Gastroesophageal sphincter (tissue), 4 donors: ENCODE results near the gene KMT2C. TPM values are rescaled to one million over a fixed set of nuclear protein-coding genes. Genes with fewer than 3 reads are reported as not detected.

ENCODE experiments used
- ATAC-seq: fragments of 150-250 bp; one replicate; pipeline ENCODE4 v1.9.1; 2016; ENCODE audit warnings: mild to moderate bottlenecking, moderate library complexity
- H3K27ac ChIP-seq, 4 donors: fragments of 200-600 bp; sonication (generic) in 3 of 4; 1 replicate in 3 of 4; 2 replicates in 1 of 4; pipeline ENCODE4 v1.5.1; 2016 to 2019
- H3K27me3 ChIP-seq: fragments of 200-600 bp; sonication (generic); one replicate; pipeline ENCODE4 v1.5.1; 2019
- H3K36me3 ChIP-seq, 2 donors: fragments of 200-600 bp; sonication (generic); one replicate each; pipeline ENCODE4 v1.5.1; 2019; ENCODE audit warnings: control low read depth in 1 of 2
- H3K4me1 ChIP-seq, 3 donors: fragments of 200-600 bp; sonication (generic); 1 replicate in 2 of 3; 2 replicates in 1 of 3; pipeline ENCODE4 v1.5.1; 2016 to 2019; ENCODE audit warnings: control low read depth in 2 of 3
- H3K4me3 ChIP-seq, 2 donors: fragments of 200-600 bp; sonication (generic); one replicate each; pipeline ENCODE4 v1.5.1; 2019; ENCODE audit warnings: mild to moderate bottlenecking in 1 of 2, moderate library complexity in 1 of 2
- H3K9me3 ChIP-seq, 3 donors: fragments of 200-600 bp; sonication (generic); one replicate each; pipeline ENCODE4 v1.5.1; 2017 to 2019; ENCODE audit warnings: control low read depth in 2 of 3
- EP300 ChIP-seq: sonication (generic); formaldehyde crosslinking; IDR thresholded peaks from one replicate; pipeline ENCODE4 v1.6.1; 2017; ENCODE audit warnings: antibody characterized with exemption, mild to moderate bottlenecking
- POLR2A ChIP-seq, 2 donors: fragments of 450-650 bp; IDR thresholded peaks; one replicate each; pipeline ENCODE4 v1.6.1; 2017; ENCODE audit warnings: antibody characterized with exemption in 2 of 2, mild to moderate bottlenecking in 2 of 2, moderate library complexity in 1 of 2
- POLR2AphosphoS5 ChIP-seq: sonication (generic); formaldehyde crosslinking; IDR thresholded peaks from one replicate; pipeline ENCODE4 v1.6.1; 2017; ENCODE audit warnings: antibody characterized with exemption
- WGBS, 2 donors: methylation state at CpG; one replicate each; pipeline ENCODE4 v1.1.5; 2018; ENCODE audit warnings: low coverage in 1 of 2; 5-methylcytosine and 5-hydroxymethylcytosine counted together
- total RNA-seq, 4 donors: library from RNA; depleted of rRNA; stranded (reverse); fragments of >200 nt; gene quantifications; one replicate each; pipeline ENCODE4 v1.1.0, GENCODE V29; 2016
- TF ChIP-seq, protein P1 (sequence below), 4 experiments: fragments of 200-600 bp in 2 of 4; fragments of 450-650 bp in 2 of 4; sonication (generic) in 1 of 4; IDR thresholded peaks; one replicate each; pipeline ENCODE4 v1.5.1; 2017 to 2019; ENCODE audit warnings: antibody characterized with exemption in 4 of 4, mild to moderate bottlenecking in 2 of 4, moderate library complexity in 2 of 4

Gene KMT2C
- total RNA-seq: 10 to 100 TPM; 63.0 to 84.8 (median 75.5) TPM

GRCh38 chr7:152435384-152436110 lies at the start of gene KMT2C:
Gene KMT2C, minus strand, starts transcription at chr7:152436003. Its CDS starts 217 bp downstream, at chr7:152435786.
- Histone ChIP-seq H3K9me3 (no peaks in the 10 kb centered on the region), H3K27me3 (no peaks in the 10 kb centered on the region), H3K4me3 (peak within 1 kb of the TSS; percentile 93 to 98), H3K36me3 (no peaks in the 10 kb centered on the region), H3K4me1 (peaks cover 0 to 40% (median 7%) of the 10 kb centered on the region in 3 donors), H3K27ac (peak within 1 kb of the TSS; percentile 99 to 100 (median 99))
- WGBS, 2 donors: no CpG with 5 or more reads among the region's 107 CpGs
- TF ChIP-seq EP300 (no peak), POLR2A (IDR thresholded peaks at IDR 0.05) (peak; percentile 49 to 51), POLR2AphosphoS5 (peak; percentile 74)
- ATAC-seq: peak; percentile 43

GRCh38 chr7:152481082-152481481 lies 45.3 kb upstream of the KMT2C start:
- H3K4me3 ChIP-seq: no peak overlapping the region
- no peaks in the 10 kb centered on the region for H3K27me3 ChIP-seq
- TF ChIP-seq POLR2A (IDR thresholded peaks at IDR 0.05) (no peak), POLR2AphosphoS5 (no peak), EP300 (no peak)
- TF ChIP-seq, protein P1, sequence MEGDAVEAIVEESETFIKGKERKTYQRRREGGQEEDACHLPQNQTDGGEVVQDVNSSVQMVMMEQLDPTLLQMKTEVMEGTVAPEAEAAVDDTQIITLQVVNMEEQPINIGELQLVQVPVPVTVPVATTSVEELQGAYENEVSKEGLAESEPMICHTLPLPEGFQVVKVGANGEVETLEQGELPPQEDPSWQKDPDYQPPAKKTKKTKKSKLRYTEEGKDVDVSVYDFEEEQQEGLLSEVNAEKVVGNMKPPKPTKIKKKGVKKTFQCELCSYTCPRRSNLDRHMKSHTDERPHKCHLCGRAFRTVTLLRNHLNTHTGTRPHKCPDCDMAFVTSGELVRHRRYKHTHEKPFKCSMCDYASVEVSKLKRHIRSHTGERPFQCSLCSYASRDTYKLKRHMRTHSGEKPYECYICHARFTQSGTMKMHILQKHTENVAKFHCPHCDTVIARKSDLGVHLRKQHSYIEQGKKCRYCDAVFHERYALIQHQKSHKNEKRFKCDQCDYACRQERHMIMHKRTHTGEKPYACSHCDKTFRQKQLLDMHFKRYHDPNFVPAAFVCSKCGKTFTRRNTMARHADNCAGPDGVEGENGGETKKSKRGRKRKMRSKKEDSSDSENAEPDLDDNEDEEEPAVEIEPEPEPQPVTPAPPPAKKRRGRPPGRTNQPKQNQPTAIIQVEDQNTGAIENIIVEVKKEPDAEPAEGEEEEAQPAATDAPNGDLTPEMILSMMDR (IDR thresholded peaks at IDR 0.05): no peak
- no peaks in the 10 kb centered on the region for H3K36me3 ChIP-seq
- ATAC-seq: no peak
- H3K4me1 ChIP-seq: no peaks in the 10 kb centered on the region
- no peak overlapping the region for H3K27ac ChIP-seq
- no peaks in the 10 kb centered on the region for H3K9me3 ChIP-seq
- WGBS, 2 donors: 78 to 85% methylated on average over 4 of the region's 4 CpGs

- Histone ChIP-seq H3K27ac (no peak overlapping the region), H3K9me3 (no peaks in the 10 kb centered on the region), H3K27me3 (no peaks in the 10 kb centered on the region), H3K4me3 (no peak overlapping the region), H3K36me3 (no peaks in the 10 kb centered on the region), H3K4me1 (no peaks in the 10 kb centered on the region)
- WGBS, 2 donors: 70 to 71% methylated on average over 2 to 4 of the region's 4 CpGs
- ATAC-seq: no peak
- TF ChIP-seq, protein P1 (IDR thresholded peaks at IDR 0.05): no peak
- TF ChIP-seq POLR2AphosphoS5 (no peak), POLR2A (IDR thresholded peaks at IDR 0.05) (no peak)
Measured at GRCh38 chr7:152480664-152481063, 44.9 kb upstream of the KMT2C start.

- Histone ChIP-seq H3K9me3 (no peaks in the 10 kb centered on the region), H3K27me3 (no peaks in the 10 kb centered on the region), H3K4me3 (no peak overlapping the region), H3K4me1 (no peaks in the 10 kb centered on the region), H3K27ac (no peak overlapping the region), H3K36me3 (no peaks in the 10 kb centered on the region)
- ATAC-seq: no peak
- WGBS, 2 donors: 78 to 100% methylated on average over 1 of the region's 1 CpG
- TF ChIP-seq EP300 (no peak), POLR2A (IDR thresholded peaks at IDR 0.05) (no peak), POLR2AphosphoS5 (no peak)
- TF ChIP-seq, protein P1 (IDR thresholded peaks at IDR 0.05): no peak
Measured at GRCh38 chr7:152479595-152479994, 43.8 kb upstream of the KMT2C start.

DNA sequence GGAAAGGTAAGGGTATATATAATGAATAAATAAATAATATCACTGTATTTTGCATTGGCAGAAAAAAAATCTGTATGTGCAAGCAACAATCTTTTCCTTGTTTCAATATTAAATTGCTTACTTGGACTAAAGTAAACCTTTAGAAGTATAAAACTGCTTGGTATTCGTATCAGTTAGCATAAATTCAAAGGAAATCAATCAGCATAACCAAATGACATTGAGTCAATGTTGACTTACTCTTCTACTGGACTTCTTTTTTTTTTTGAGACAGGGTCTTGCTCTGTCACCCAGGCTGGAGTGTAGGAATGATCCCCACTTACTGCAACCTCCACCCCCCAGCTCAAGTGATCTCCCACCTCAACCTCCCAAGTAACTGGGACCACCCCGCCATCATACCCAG lies 42.3 kb upstream of the KMT2C start:
- Histone ChIP-seq H3K9me3 (no peaks in the 10 kb centered on the region), H3K27me3 (no peaks in the 10 kb centered on the region), H3K4me1 (no peaks in the 10 kb centered on the region), H3K36me3 (no peaks in the 10 kb centered on the region), H3K4me3 (no peak overlapping the region), H3K27ac (no peak overlapping the region)
- no peak for ATAC-seq
- 86 to 90% methylated on average over 1 to 2 of the region's 2 CpGs for WGBS, 2 donors
- TF ChIP-seq POLR2A (IDR thresholded peaks at IDR 0.05) (no peak), POLR2AphosphoS5 (no peak), EP300 (no peak)
- TF ChIP-seq, protein P1 (IDR thresholded peaks at IDR 0.05): no peak
